A549 (cell line): ENCODE results near the gene ZNF599.

Experiments used
- CBX8 ChIP-seq: fragments of 200-600 bp; sonication (generic); IDR thresholded peaks from 2 replicates; pipeline ENCODE4 v1.6.1; 2016
- KDM1A ChIP-seq: fragments of 200-600 bp; sonication (generic); IDR thresholded peaks from 2 replicates; pipeline ENCODE4 v1.6.1; 2016; ENCODE audit warnings: low read depth, mild to moderate bottlenecking
- MYC ChIP-seq: IDR thresholded peaks from 2 replicates; pipeline ENCODE4 v1.6.1; 2012; ENCODE audit warnings: mild to moderate bottlenecking, inconsistent platforms, low read length, improper control_type of control experiment, borderline replicate concordance
- POLR2A ChIP-seq: IDR thresholded peaks from 2 replicates; pipeline ENCODE4 v1.6.1; 2012; ENCODE audit warnings: mild to moderate bottlenecking, low read length
- RFX5 ChIP-seq: fragments of 450-650 bp; IDR thresholded peaks from 2 replicates; pipeline ENCODE4 v1.7.1; 2014; ENCODE audit warnings: antibody characterized with exemption, mild to moderate bottlenecking, moderate library complexity
- SMC3 ChIP-seq: fragments of >200 bp; sonication (Bioruptor Twin); formaldehyde crosslinking; IDR thresholded peaks from 3 replicates; pipeline ENCODE4 v1.6.1; 2018; ENCODE audit warnings: inconsistent platforms
- TFCP2L1 ChIP-seq: fragments of 250-450 bp; sonication (Bioruptor Pico); IDR thresholded peaks from 2 replicates; pipeline ENCODE4 v1.5.0; 2021; ENCODE audit warnings: mild to moderate bottlenecking
- TP53 ChIP-seq: fragments of 250-450 bp; sonication (Bioruptor Pico); IDR thresholded peaks from 2 replicates; pipeline ENCODE4 v1.5.0; 2021; ENCODE audit warnings: mild to moderate bottlenecking, moderate library complexity
- TF ChIP-seq, protein P1 (sequence below): fragments of 200-600 bp; sonication (generic); IDR thresholded peaks from 2 replicates; pipeline ENCODE4 v1.6.1; 2016; ENCODE audit warnings: antibody characterized with exemption, mild to moderate bottlenecking, moderate library complexity
- TF ChIP-seq, protein P2 (sequence below): fragments of >200 bp; sonication (Bioruptor Twin); formaldehyde crosslinking; IDR thresholded peaks from 3 replicates; pipeline ENCODE4 v1.5.1; 2016
- TF ChIP-seq, protein P3 (sequence below): IDR thresholded peaks from 2 replicates; pipeline ENCODE4 v1.6.1; 2012
- TF ChIP-seq, protein P4 (sequence below): fragments of 150-350 bp; IDR thresholded peaks from 2 replicates; pipeline ENCODE4 v1.6.1; 2014; ENCODE audit warnings: low read depth, mild to moderate bottlenecking, low read length
- TF ChIP-seq, protein P5 (sequence below): fragments of 250-450 bp; sonication (Bioruptor Pico); IDR thresholded peaks from 2 replicates; pipeline ENCODE4 v1.5.0; 2021; ENCODE audit warnings: mild to moderate bottlenecking, moderate library complexity, borderline replicate concordance

DNA sequence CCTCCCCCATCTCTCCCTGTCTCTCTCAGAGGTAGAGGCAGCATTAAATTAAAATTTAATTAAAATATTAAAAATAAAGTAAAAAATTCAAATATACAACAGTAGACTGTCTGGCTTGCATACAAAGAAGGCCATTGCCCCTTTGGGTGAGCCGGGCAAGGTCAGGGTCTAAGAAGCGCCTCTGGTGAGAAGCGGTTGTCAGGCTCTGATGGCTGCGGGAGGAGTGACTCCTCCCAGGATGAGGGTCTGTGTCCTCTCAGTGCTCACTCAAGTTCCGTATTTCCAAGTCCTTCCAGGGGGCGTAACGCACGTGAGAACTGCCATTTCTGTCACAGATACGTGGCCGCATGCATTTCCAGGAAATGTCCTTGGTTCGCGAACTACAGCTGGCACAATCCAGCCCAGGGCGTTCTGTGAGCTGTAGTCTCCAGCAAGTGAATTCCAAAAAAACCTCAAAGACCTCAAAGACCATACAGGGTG, 39.7 kb downstream of the ZNF599 start:
- TF ChIP-seq, protein P1, sequence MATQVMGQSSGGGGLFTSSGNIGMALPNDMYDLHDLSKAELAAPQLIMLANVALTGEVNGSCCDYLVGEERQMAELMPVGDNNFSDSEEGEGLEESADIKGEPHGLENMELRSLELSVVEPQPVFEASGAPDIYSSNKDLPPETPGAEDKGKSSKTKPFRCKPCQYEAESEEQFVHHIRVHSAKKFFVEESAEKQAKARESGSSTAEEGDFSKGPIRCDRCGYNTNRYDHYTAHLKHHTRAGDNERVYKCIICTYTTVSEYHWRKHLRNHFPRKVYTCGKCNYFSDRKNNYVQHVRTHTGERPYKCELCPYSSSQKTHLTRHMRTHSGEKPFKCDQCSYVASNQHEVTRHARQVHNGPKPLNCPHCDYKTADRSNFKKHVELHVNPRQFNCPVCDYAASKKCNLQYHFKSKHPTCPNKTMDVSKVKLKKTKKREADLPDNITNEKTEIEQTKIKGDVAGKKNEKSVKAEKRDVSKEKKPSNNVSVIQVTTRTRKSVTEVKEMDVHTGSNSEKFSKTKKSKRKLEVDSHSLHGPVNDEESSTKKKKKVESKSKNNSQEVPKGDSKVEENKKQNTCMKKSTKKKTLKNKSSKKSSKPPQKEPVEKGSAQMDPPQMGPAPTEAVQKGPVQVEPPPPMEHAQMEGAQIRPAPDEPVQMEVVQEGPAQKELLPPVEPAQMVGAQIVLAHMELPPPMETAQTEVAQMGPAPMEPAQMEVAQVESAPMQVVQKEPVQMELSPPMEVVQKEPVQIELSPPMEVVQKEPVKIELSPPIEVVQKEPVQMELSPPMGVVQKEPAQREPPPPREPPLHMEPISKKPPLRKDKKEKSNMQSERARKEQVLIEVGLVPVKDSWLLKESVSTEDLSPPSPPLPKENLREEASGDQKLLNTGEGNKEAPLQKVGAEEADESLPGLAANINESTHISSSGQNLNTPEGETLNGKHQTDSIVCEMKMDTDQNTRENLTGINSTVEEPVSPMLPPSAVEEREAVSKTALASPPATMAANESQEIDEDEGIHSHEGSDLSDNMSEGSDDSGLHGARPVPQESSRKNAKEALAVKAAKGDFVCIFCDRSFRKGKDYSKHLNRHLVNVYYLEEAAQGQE = no peak
- TF ChIP-seq, protein P2, sequence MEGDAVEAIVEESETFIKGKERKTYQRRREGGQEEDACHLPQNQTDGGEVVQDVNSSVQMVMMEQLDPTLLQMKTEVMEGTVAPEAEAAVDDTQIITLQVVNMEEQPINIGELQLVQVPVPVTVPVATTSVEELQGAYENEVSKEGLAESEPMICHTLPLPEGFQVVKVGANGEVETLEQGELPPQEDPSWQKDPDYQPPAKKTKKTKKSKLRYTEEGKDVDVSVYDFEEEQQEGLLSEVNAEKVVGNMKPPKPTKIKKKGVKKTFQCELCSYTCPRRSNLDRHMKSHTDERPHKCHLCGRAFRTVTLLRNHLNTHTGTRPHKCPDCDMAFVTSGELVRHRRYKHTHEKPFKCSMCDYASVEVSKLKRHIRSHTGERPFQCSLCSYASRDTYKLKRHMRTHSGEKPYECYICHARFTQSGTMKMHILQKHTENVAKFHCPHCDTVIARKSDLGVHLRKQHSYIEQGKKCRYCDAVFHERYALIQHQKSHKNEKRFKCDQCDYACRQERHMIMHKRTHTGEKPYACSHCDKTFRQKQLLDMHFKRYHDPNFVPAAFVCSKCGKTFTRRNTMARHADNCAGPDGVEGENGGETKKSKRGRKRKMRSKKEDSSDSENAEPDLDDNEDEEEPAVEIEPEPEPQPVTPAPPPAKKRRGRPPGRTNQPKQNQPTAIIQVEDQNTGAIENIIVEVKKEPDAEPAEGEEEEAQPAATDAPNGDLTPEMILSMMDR = no peak
- TF ChIP-seq KDM1A (no peak), SMC3 (no peak), CBX8 (no peak), POLR2A (no peak), TFCP2L1 (no peak), TP53 (CRISPR knock-in tag) (no peak), MYC (peak; percentile 84), RFX5 (no peak; the same call in 1 of the 2 replicates)
- TF ChIP-seq, protein P3, sequence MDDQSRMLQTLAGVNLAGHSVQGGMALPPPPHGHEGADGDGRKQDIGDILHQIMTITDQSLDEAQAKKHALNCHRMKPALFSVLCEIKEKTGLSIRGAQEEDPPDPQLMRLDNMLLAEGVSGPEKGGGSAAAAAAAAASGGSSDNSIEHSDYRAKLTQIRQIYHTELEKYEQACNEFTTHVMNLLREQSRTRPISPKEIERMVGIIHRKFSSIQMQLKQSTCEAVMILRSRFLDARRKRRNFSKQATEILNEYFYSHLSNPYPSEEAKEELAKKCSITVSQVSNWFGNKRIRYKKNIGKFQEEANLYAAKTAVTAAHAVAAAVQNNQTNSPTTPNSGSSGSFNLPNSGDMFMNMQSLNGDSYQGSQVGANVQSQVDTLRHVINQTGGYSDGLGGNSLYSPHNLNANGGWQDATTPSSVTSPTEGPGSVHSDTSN = no peak
- TF ChIP-seq, protein P4, sequence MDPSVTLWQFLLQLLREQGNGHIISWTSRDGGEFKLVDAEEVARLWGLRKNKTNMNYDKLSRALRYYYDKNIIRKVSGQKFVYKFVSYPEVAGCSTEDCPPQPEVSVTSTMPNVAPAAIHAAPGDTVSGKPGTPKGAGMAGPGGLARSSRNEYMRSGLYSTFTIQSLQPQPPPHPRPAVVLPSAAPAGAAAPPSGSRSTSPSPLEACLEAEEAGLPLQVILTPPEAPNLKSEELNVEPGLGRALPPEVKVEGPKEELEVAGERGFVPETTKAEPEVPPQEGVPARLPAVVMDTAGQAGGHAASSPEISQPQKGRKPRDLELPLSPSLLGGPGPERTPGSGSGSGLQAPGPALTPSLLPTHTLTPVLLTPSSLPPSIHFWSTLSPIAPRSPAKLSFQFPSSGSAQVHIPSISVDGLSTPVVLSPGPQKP = no peak
- TF ChIP-seq, protein P5, sequence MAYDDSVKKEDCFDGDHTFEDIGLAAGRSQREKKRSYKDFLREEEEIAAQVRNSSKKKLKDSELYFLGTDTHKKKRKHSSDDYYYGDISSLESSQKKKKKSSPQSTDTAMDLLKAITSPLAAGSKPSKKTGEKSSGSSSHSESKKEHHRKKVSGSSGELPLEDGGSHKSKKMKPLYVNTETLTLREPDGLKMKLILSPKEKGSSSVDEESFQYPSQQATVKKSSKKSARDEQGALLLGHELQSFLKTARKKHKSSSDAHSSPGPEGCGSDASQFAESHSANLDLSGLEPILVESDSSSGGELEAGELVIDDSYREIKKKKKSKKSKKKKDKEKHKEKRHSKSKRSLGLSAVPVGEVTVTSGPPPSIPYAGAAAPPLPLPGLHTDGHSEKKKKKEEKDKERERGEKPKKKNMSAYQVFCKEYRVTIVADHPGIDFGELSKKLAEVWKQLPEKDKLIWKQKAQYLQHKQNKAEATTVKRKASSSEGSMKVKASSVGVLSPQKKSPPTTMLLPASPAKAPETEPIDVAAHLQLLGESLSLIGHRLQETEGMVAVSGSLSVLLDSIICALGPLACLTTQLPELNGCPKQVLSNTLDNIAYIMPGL = no peak
